GM18873 (cell line): ENCODE results near the gene PARD6G.

ENCODE experiments used
- ATAC-seq: cut with Tn5 transposase; IDR thresholded peaks from one replicate; pipeline ENCODE4 v1.9.1; 2021; ENCODE audit warnings: mild to moderate bottlenecking, moderate library complexity, moderate number of reproducible peaks; ENCODE audit not compliant: unreplicated experiment, low FRiP score

PARD6G gene

DNA sequence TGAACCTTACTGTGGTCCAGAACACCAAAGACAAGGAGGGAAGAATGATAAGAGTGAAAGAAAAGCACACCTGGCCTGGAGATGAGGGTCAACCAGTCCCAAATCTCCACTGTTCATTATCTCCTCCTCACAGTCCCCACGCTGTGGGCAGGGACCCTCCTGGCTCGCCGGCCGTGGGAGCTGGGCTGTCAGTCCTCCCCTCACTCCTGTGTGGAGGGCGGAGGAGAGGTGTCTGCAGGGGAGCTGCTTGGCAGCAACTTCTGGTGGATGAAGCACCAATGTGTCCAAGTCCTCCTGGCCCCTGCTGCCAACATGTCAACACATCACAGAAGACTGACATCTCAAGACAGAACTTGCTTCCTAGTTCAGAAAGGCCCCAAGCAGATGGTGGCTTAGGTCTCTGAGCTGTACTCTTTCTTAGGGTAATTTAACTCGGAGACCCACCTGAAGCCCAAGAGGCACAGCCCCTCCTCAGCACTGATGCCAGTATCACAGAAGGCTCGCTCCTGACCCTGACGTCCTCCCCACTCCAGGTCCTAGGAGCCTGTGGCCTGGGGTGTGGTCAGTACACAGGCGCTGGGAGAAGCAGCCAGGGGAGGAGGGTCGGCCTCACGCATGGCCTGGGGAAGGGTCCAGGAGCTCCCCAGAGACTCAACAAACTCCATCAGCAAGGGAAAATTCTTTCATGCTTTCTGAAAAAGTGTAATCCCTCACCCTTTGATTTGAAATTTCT, 54.5 kb downstream of the PARD6G start:
- no peak for ATAC-seq

DNA sequence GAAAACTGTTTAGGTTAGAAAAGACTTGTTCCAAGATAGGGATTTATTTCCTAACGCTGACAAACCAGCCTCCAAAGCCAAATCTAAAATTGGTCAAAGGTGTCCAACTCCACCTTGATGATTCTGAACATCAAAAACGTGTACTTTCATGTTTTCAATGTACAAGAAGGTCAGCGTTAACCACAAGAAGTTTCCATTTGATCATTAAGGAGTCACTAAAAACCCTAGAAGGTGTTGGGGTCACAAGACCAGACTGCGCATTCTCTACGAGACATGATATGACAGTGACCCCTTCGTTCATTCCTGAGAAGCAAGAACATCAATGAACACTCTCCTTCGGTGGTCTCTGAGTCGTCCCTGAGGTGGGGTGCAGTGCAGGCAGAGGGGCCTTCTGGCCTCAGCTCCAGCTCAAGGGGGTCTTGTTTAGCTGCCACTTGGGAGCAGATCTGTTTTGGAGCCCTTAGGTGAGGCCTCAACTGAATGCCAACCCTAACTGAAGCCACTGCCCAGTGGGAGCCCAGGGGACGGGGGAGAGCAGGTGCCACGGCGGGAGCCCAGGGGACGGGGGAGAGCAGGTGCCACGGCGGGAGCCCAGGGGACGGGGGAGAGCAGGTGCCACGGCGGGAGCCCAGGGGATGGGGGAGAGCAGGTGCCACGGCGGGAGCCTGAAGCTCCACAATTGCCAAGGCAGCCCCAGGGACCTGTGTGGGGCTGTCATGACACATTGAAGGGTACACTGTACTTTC, 55.2 kb downstream of the PARD6G start:
- no peak for ATAC-seq

DNA sequence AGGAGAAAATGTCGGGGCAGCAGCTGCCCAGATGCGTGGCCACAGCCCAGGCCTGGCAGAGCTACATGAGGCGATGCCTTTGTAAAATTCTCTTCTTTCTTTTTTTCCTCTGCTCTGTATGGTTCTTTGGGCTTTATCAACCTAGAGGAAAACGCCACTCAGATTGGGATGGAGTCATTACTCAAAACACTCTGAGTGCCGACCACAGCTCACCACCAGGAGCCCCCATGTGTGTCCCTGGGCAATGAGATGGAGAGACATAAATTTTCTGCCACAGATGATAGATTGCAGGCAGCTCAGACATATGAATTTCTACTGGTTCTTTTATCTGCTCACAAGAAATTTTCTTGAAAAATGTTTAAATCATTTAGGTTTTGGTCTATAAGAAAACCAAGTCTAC, 56.0 kb downstream of the PARD6G start:
- ATAC-seq: no peak

DNA sequence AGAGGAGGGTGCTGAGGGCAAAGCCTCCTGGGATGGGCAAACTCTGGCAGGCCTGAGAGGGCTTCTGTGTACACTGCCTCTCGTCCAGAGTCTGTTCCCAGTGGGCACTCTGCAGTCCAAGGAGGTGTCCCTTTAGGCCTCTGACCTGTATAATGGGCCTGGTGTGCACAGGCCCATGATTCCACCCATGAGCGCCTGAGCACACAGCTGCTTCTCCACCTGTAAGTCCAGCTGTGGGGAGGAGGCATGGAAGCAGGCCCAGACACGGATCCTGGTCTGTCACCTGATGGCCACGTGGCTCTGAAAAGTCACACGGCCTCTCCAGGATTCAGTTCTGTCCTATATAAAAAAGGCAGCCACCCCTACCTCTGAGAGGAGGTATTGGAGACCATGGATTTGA, 57.0 kb downstream of the PARD6G start:
- ATAC-seq: no peak

DNA sequence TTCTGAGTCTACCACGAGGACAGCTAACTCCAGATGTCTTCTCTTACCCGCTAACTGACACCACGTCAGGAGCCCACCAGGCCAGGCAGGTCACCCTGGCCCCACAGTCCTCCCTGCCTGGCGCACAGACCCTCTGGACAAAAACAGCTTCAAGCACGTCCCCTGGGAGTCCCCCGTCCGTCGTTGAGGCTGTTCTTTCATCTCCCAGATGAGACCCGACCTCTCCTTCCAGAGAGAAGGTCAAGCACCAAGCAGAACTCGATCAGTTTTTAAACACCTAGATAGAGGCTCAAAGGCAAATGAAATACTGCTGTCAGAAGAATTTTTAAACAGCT, 57.8 kb downstream of the PARD6G start:
- ATAC-seq: no peak

DNA sequence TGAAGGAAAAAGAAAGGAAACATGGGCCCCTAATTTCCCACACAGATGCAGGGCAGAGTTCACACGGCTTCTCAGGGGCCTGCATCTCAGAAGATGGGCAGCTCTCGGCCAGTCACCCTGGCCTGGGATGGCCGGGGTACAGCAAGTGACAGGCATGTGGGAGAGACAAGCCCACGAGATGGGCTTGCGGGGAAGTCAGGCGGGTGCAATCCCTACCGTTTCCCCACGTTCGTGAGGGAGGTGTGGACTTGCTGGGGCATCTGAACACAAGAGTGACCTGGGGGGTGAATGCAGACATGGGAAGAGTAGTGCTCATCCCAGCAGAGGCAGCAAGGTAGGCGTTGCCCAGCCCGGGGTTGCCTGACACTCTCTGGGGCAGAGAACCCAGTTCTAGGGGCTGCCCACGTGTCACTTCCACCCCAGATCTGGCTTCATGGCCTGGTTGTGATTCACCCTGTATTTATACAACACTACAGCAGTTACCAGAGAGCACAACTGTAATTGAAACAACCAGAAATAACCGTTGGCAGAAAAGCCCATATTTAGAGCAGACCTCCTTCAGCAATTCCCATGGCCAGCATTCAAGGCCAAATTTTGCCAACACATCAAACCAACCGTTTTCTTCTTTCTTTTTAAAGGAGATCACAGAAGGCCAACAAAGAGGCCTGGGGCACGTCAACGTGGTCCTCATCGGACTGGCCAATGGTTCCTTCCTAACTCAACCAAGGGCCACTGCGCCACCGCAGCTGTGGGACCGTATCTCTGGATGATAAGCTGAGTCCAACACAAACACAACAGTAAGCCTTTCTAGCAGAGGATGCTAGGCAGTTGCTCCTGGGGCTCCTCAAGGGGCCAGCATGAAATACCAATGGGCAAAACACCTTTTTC, 58.4 kb downstream of the PARD6G start:
- ATAC-seq: no peak

DNA sequence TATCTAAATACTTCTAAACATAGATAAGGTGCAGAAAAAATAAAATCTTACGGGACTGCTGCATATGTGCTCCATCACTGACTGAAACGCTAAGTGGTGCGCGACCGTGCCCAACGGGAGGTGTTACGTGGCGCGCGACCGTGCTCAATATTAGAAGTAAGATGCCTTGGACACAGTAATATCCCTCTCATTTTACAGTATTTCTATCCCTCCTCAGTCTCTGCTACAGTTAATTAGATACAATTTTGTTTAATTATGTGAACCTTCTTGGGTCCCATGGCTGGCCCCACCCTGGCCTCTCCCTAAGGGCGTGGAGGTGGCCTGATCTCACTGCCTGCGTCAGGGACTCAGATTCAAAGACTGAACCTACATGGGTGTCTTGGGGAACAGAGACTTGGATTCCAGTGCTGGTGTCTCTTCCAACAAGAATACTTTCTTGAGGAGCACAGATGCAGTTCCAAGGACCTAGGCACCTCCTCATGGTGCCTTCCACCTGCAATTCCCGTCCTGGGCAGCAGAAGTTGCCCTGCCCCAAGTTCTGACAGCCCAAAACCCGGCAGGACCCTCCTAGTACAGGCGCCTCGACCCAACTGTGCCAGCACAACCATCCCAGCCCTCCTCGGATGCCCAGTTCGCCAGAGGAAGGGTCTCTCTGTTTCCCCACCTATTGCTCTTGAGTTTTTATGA, 59.2 kb downstream of the PARD6G start:
- ATAC-seq: no peak

DNA sequence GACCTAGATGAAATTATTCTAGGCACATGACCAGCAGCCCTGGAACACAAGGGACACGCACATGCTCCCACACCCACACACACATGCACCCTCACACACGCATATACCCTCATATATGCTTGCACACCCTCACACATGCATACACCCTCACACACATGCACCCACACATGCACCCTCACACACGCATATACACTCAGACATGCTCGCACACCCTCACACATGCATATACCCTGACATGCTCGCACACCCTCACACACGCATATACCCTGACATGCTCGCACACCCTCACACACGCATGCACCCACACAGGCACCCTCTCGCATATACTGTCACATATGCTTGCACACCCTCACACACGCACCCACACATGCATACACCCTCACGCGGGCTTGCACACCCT, 61.8 kb downstream of the PARD6G start:
- no peak for ATAC-seq

DNA sequence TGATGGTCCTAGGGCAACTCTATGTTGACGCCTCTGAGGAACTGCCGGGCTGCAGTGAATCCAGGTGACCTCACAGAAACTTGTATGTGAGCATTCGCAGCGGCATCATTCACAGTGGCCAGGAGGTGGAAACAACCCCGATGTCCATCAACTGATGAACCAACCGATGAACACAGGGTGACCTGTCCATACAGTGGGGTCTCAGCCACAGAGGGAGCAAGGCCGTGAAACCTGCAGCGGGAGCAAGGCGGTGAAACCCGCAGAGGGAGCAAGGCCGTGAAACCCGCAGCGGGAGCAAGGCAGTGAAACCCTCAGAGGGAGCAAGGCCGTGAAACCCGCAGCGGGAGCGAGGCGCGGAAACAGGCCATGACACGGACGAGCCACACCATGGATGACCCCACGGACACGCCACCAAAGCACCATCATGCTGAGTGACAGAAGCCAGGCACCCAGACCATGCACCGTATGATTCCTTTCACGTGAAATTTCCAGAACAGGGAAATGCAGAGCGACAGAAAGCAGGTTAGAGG, 63.0 kb downstream of the PARD6G start:
- ATAC-seq: no peak

DNA sequence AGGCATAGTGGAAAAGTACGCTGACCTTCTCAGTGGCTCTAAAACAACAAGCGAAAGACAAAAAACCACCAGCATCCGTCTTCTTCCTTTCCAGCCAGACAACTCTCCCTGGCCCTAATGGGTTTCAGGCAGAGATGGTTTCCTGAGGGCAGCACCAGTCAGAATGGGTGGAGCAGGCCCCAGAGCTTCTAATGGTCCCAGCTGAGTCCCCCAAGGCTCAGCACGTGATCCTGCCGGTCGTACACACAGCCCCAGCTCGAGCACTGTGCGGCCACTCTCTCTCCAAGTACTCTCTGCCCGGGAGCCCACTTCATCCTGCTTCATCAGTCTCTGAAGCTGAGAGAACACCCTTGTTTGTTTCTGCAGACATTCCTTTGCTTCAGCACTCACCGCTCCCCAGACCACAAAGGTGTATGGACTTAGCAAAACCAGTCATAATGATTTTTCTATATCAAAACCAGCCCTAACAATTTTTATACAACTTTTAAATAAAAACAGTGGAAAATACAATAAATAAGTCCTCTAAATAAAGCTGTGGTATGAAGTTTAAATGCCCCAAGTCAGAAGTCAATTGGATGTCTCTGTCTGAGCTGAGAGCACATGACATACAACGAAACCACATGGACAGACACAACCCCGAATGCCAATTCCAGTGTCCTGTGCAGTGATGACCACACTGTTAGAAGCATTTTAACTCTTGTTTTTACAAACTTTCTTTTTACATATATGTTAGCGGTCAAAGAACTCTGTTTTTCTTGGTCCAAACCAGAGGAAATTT, 63.9 kb downstream of the PARD6G start:
- ATAC-seq: no peak

DNA sequence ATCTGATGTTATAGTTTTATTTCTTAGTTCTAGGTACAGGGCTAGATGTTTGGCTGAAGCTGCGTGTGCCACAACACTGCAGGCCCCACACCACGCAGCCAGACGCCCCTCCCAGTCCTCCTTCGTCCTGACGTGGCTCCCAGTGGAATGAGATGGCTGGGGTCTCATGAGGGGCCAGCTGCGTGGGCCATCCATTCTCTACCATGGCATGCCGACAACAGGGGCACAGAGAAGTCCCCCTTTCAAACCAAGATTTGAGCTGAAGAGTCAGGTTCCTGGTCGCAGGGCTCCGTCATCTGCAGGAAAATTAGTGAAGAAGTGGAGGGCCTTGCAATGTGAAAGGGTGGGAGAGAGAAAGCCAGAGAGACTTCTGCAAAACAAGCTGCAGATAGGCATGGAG, 64.5 kb downstream of the PARD6G start:
- ATAC-seq: no peak

DNA sequence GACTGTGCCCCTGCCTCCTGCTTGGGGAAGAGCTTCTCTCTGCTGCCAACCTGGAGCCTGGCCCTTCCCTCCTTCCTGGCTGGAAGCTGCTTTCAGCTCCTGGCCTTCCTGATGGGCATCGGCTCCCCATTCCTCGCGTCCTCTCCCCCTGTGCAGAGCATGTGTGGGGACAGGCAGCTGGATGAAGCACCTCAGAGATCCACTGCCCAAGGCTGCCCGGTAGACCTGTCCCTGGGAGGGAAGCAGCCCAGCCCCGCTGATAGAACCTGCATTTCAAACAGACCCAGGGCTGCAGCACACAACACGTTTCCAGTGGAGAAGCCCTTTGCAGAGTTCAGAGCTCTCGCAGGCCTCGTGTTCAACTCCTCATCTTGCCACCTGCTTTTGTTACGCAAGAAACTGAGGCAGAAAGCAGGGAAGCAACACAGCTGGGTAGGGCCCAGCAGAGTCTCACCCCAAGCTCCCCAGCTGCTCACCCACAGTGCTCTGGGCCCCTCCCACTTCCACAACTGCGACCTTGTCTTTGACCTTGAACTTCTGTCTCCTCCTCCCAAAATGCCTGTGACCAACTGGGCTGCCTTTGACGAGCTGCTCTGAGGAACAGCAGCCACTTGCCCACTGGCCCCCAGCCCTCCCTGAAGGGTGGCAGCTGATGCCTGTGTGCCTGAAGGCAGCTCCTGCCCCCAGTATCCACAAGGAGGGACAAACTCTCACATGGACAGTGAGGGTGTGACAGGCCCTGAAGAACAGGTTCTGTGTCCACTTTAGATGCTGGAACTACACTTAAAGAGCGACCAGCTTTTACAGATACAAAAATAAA, 65.5 kb downstream of the PARD6G start:
- no peak for ATAC-seq

DNA sequence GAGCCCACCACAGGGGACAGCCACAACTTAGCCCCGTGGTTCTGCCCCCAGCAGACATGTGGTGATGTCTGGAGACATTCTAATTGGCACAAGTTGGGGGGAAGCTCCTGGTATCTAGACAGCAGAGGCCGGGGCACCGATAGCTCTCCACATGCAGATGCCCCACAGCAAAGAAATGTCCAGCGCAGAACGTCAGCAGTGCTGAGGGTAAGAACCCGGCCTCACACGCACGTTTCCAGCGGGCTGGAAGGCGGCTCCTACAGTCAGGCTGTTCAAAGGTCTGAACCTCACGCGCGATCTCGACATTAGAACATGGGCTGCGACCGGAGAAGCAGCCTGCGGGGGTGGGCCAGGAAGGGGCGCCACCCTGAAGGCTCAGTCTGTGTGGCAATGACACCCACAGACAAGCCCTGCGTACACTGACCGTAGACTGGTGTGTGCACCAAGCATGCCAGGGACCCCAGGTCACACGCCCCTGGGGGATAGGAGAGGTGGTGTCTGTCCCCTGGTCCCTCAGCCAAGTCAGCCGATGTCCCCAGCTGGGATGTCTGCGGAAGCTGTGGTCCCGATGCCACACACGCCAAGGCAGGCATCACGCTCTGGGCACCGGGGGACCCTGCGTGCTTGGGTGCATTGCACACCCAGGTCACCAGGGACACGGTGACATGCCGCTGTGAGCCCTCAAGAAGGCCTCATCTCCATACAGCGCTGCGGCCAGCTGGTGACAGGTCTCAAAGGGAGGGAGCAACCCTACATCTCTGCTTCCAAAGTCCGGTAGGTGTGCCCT, 66.3 kb downstream of the PARD6G start:
- ATAC-seq: no peak

DNA sequence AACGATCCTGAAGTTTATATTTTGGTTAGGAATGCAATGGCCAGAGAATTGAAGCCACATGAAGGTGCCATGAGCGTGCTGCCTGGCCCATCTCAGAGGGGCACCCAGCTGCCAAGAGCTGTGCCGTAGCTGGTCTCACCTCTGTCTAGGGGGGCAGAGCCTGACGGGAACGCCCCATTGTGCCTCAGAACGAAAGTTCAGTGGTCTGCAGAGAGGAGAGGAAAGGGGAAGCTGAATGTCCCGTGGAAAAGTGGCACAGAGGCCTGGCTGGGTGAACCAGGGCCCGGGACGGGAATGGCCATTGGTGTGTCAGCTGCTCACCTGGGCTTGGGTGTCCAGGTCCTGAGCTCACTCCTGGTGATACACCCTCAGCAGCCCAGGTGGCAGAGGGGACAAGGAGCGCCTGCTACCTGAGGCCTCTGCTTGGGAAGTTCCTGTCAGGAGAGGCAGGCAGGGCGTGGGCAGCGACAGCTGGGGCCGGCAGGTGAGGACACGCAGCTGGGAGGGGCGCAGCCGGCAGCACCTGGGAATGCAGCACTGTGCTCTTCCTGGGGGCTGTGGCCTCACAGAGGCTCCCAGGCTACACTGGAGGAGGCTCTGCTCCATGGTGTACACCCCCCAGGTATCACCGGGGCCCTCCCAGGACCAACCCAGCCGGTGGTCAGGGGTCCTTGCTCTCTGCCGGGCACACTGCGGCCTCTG, 67.3 kb downstream of the PARD6G start:
- peak; percentile 61 for ATAC-seq

DNA sequence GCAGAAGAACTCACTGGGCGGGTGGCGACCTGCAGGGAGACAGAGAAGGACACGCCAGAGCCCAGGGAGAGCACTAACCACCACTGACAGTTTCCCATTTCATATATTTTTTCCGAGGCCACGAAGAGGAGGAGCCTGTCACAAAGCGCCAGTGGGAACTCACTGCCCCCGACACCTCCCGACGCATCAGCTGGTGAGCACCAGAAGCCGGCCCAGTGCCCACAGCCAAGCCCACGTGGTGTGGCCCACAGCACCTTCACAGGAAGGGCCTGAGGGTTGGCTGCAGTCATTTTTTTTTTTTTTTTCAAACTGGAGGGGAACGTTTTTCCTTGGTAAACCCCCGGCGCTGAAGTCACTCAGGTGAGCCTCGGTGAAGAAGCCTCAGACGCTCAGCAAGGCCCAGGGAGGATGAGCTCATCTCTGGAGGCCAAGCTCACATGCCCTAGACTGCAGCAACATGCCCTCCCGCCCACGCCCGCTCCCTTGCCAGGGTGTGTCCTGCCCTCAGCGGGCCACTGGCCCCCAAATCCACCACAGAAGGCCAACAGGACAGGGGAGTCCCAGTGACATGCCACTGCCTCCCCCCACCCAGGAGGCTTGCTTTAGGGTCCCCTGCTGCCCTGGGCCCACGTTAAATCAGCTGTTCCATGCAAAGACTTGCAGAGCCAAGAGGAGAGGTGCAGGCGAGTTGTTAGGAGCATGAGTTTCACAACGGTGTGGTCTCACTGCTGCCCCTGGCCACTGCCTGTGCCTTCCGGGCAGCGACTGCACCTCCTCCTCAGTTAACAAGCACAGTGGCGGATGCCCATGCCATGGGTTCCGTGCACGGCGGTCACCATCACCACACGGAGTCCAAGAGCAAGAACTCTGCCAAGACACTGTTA, 68.1 kb downstream of the PARD6G start:
- no peak for ATAC-seq

DNA sequence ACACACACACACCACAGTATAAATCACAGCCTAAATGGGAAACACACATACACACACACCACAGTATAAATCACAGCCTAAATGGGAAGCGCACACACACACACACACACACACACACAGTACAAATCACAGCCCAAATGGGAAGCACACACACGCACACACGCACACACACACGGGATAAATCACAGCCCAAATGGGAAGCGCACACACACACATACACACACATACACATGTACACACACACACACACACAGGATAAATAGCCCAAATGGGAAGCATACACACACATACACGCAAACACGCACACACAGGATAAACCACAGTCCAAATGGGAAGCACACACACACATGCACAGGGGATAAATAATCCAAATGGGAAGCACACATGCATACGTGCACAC, 70.2 kb downstream of the PARD6G start:
- no peak for ATAC-seq
